ENCODE results near the gene PABPN1L. TPM values are rescaled to one million over a fixed set of nuclear protein-coding genes. Genes with fewer than 3 reads are reported as not detected.
"Not testable (repeated sequence)": the region's sequence is repeated elsewhere in the genome, so short reads cannot be mapped to it uniquely, and the experiment has no call there.

Gene PABPN1L
- total RNA-seq, 1 donor from 2014 or later = not detected

DNA sequence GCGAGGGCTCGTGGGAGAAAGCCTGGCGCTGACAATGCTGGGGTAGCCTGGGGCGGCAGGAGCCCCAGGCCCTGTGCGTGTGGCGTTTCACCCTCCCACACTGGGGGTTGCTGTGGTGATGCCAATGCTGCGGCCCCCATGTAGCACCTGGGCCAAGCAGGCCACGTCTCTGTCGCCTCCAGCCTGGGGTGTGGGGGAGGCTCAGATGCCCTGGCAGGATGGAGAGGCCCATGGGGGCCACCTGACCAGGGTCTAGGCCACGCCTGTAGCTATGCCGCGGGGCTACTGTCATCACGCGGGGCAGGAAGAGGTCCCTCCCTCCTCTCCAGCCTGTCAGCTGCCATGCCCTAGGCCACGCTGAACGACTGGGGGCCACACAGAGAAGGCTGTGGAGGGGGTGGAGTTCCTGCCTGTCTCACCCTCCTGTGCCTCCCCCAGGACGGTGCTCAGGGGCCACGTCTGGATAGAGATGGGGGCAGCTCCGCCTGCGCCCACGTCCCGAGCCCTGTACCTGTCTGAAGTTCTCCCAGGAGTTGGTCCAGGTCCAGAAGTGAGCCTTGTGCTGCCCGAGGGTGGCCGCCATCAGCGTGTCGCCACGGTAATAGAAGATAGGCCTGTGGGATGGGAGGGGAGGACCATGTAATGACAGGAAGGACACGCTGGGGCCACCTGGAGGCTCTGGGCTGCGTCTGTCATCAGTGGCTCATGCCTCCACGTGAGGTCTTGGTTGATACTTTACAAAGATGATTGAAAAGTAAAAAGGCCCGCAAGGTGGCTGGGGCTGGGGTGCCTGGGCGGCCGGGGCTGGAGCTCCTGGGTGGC, 42.0 kb downstream of the PABPN1L start:
- Histone ChIP-seq H3K27ac (no peak overlapping the region), H3K4me1 (no peaks in the 10 kb centered on the region), H3K9ac (no peak overlapping the region), H3K27me3 (no peaks in the 10 kb centered on the region), H3K4me3 (no peak overlapping the region), H3K9me3 (ENCODE audit: low read depth) (no peaks in the 10 kb centered on the region), H3K79me2 (ENCODE audit: low read depth) (no peaks in the 10 kb centered on the region), H4K20me1 (ENCODE audit: low read depth) (no peaks in the 10 kb centered on the region), H3K36me3 (no peaks in the 10 kb centered on the region), H3F3A (ENCODE audit: low read depth) (no peaks in the 10 kb centered on the region), H3K4me2 (no peak overlapping the region), H2AFZ (replicated peaks) (no peak overlapping the region)
- H3K9me3 Mint-ChIP-seq = no peaks in the 10 kb centered on the region
- H3K27me3 Mint-ChIP-seq (ENCODE audit: insufficient read depth, low read depth) = peaks cover 5% of the 10 kb centered on the region
- TF ChIP-seq EZH2phosphoT487 (IDR thresholded peaks at IDR 0.05) (no peak), EZH2 (IDR thresholded peaks at IDR 0.05) (no peak)
- TF ChIP-seq, protein P1, sequence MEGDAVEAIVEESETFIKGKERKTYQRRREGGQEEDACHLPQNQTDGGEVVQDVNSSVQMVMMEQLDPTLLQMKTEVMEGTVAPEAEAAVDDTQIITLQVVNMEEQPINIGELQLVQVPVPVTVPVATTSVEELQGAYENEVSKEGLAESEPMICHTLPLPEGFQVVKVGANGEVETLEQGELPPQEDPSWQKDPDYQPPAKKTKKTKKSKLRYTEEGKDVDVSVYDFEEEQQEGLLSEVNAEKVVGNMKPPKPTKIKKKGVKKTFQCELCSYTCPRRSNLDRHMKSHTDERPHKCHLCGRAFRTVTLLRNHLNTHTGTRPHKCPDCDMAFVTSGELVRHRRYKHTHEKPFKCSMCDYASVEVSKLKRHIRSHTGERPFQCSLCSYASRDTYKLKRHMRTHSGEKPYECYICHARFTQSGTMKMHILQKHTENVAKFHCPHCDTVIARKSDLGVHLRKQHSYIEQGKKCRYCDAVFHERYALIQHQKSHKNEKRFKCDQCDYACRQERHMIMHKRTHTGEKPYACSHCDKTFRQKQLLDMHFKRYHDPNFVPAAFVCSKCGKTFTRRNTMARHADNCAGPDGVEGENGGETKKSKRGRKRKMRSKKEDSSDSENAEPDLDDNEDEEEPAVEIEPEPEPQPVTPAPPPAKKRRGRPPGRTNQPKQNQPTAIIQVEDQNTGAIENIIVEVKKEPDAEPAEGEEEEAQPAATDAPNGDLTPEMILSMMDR (IDR thresholded peaks at IDR 0.05) = no peak
- DNase-seq (ENCODE audit: low spot score) = no peak
- no peak overlapping the region for H3K4me3 Mint-ChIP-seq
- H3K27ac Mint-ChIP-seq = no peak overlapping the region
- H3K36me3 Mint-ChIP-seq = peaks cover 3% of the 10 kb centered on the region
- no peaks in the 10 kb centered on the region for H3K4me1 Mint-ChIP-seq

DNA sequence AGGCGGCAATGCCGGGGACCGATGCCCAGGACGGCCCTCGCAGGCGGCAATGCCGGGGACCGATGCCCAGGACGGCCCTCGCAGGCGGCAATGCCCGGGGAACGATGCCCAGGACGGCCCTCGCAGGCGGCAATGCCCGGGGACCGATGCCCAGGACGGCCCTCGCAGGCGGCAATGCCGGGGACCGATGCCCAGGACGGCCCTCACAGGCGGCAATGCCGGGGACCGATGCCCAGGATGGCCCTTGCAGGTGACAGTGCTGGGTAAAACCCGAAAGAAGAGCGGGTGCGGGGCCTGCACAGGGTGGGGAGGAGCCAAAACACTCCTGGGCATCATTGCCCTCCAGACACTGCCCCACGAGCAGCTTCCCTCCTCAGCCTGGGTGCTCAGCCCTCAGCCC, 42.8 kb downstream of the PABPN1L start:
- not testable (repeated sequence) for H3F3A ChIP-seq (ENCODE audit: low read depth); H3K36me3 ChIP-seq; H3K9ac ChIP-seq; DNase-seq (ENCODE audit: low spot score); H3K4me3 ChIP-seq; H3K27me3 Mint-ChIP-seq (ENCODE audit: insufficient read depth, low read depth); H3K27ac ChIP-seq; H3K79me2 ChIP-seq (ENCODE audit: low read depth); H3K36me3 Mint-ChIP-seq; H3K4me3 Mint-ChIP-seq; H3K9me3 ChIP-seq (ENCODE audit: low read depth); H3K27ac Mint-ChIP-seq; H3K4me2 ChIP-seq; H3K27me3 ChIP-seq; H3K4me1 ChIP-seq; H2AFZ ChIP-seq (replicated peaks); H3K9me3 Mint-ChIP-seq; H3K4me1 Mint-ChIP-seq; H4K20me1 ChIP-seq (ENCODE audit: low read depth)

DNA sequence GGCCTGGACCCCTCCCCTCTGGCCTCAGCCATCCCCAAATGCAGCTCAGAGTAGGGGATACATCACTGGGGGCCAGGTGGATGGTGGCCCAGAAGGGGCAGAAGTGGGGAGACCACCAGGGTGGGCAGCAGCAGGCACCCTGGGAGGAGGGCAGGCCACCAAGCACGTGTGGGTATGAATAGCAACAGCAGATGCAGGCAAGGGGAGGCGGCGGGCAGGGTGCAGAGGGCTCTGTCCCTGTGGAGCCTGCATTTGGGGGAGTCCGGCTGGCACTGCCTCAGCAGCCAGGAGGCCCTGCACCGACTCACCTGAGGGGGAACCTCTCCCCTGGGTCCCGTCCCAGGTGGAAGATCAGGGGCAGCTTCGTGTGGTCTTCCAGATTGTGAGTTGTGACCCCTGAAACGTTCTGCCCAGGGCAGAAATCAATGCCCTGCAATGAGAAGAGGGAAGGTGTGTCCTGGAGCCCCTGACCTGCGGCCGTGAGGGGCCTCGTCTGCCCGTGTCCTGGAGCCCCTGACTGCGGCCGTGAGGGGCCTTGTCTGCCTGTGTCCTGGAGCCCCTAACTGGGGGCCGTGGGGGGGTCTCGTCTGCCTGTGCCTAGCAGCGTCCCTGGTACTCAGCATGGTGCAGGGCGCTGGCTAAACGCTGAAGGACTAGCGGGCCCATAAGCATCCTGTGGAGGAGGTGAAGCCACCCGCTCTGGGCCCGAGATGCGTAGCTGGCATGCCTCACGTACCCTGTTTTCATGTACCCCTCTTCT, 44.0 kb downstream of the PABPN1L start:
- no peak overlapping the region for H3K4me3 Mint-ChIP-seq
- no peaks in the 10 kb centered on the region for H3K36me3 ChIP-seq
- H3F3A ChIP-seq (ENCODE audit: low read depth) = no peaks in the 10 kb centered on the region
- H3K4me3 ChIP-seq = no peak overlapping the region
- H3K27ac Mint-ChIP-seq = no peak overlapping the region
- H3K4me2 ChIP-seq = no peak overlapping the region
- DNase-seq (ENCODE audit: low spot score) = no peak
- TF ChIP-seq EZH2 (IDR thresholded peaks at IDR 0.05) (no peak), EZH2phosphoT487 (IDR thresholded peaks at IDR 0.05) (no peak)
- TF ChIP-seq, protein P1 (IDR thresholded peaks at IDR 0.05) = no peak
- H3K9ac ChIP-seq = no peak overlapping the region
- peaks cover 3% of the 10 kb centered on the region for H3K4me1 Mint-ChIP-seq
- no peaks in the 10 kb centered on the region for H3K27me3 ChIP-seq
- no peaks in the 10 kb centered on the region for H4K20me1 ChIP-seq (ENCODE audit: low read depth)
- no peaks in the 10 kb centered on the region for H3K4me1 ChIP-seq
- no peaks in the 10 kb centered on the region for H3K79me2 ChIP-seq (ENCODE audit: low read depth)
- H2AFZ ChIP-seq (replicated peaks) = no peak overlapping the region
- peaks cover 3% of the 10 kb centered on the region for H3K36me3 Mint-ChIP-seq
- no peak overlapping the region for H3K27ac ChIP-seq
- peaks cover 2% of the 10 kb centered on the region for H3K27me3 Mint-ChIP-seq (ENCODE audit: insufficient read depth, low read depth)
- no peaks in the 10 kb centered on the region for H3K9me3 Mint-ChIP-seq
- no peaks in the 10 kb centered on the region for H3K9me3 ChIP-seq (ENCODE audit: low read depth)

Data from neural progenitor cell (in vitro differentiated cells).